Eye (tissue), 1 donor: ENCODE measurements around the gene DCP2.

ENCODE experiments used
- DNase-seq: peaks from one replicate; pipeline ENCODE4 v3.0.0-alpha.2; 2015

DCP2 gene

DNA sequence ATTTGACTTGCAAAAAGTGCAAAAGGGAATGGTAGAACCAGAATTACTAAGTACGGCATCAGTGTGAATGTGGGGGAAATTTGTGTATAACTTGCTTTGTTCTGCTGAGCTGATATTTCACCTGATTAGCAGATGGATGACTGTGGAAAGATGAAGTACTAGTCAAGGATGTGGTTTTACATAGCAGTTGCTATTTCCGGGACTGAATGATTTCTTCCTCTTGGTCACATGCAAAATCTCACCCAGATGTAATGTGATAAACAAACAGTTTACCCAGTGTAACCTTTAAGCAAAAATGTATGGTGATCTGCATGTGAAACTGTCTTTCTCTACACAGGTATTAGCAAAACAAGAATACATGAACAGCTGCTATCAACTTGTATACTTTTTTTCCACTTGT is 46.1 kb downstream of the DCP2 start:
- no peak for DNase-seq

DNA sequence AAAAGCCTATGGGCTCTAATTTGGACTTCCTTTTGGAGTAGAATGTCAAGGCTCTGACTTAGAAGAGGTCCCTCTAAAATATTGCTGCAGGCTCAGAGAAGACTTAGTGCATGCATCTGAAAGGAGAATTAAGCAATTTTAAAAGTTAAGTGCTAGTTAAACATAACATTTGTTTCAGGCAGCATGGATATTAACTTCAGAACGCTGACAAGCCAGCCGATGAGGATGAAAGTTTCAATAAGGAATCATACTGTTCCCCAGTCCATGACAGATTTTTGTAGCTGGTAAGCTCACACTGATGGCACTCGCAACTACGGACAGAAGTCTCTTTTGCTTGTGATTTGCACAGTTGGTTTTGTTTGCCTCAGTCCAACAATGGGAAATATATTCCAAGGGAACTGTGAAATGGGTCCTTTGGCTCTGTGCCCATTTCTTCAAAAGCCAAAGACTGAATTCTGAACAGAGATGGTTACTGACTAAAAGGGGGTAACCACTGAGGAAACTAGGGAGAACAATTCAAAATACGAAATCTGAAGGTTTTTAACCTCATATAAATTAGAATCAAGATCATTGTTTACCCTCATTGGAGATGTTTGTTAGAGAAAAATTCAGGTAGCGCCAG is 47.6 kb downstream of the DCP2 start:
- no peak for DNase-seq

DNA sequence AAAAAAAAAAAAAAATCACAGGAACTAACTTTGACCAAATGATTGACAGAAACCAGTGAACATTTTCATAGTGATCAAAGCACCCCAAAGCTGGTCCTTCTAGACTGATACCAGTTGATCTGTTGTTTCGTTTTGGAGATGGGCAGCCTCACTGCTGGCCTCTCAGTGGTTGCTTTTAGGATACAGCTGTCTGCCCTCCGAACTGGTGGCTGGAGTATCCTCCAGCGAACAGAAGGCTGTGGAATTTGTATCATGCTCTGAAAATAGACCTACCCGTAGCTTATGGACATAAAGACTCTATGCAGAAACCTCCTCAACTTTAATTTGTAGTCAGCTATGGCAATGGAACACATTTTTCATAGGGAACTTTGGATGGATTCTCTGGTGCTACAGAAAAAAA is 49.0 kb downstream of the DCP2 start:
- DNase-seq = no peak

DNA sequence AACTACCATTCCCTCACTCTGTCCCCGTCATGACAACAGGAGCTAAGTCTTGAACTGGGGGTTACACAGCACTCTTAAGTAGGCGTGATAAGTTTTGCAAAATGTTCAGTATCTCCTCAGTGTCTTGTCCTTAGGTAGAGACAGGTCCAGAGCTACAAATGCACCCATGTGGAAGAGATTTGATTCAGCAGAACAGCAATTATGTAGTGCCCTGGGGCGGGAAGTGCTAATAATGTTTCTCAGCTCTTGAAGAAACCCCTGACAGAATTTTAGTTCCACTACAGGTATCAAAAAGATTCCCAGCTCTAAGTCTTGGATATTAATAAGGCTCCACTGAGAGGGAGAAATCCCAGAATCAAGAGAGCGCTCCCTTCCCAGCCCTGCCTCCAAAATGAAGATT is 49.6 kb downstream of the DCP2 start:
- peak; percentile 76 for DNase-seq

DNA sequence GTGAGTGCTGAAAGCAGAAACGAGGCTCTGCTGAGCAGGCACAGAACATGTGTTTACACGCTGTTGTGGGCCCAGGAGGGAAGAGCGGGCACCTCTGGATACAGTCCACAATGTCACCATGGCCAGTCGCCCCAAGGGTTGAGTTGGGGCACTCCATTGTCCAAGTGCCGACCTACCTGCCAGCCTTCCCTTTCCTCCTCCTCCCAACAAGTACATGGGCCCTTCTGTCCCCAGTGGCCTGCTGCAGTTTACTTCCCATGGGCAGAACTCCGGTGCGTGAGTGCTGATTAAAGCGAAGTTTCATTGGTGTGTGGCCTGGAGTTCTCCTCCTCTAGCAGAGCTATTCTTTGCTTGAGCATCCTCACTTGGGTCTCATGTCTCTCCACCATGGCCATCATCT is 50.4 kb downstream of the DCP2 start:
- no peak for DNase-seq

DNA sequence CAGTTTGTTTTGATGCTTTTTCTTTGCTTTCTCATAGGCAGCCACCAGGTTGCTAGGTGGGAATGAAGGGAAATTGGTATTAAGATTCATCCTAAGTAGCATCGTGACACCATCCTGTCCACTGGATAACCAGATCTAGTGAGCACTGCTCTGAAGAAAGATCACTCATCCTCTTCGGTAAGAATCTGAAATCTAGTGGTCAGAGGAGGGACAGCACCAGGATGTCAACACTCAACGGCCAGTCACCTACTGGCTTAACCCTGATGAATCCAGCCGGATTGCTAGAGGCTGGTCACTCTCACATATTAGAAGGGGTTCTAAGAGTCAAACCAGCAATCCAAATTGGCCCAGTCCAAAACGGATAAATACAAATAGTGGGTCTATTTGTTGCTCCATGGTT is 50.8 kb downstream of the DCP2 start:
- DNase-seq = no peak

DNA sequence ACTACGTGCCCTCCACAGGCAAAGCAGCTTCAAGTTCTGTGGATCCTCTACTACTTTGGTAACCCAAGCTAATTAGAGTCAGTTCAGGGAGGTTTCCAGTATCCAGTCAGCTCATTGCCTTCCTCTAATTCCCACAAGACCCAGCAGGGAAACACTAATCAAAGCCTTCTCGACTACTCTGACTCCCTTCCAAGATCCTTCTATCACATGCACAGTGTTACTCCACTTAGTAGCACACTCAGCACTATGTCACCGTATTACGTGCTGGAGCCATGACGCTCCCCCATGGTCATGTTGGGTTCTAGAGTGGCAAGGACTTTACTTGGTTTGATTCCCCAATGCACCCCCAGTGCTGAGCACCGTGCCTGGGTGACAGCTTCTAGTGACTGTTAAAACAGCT is 53.0 kb downstream of the DCP2 start:
- no peak for DNase-seq

DNA sequence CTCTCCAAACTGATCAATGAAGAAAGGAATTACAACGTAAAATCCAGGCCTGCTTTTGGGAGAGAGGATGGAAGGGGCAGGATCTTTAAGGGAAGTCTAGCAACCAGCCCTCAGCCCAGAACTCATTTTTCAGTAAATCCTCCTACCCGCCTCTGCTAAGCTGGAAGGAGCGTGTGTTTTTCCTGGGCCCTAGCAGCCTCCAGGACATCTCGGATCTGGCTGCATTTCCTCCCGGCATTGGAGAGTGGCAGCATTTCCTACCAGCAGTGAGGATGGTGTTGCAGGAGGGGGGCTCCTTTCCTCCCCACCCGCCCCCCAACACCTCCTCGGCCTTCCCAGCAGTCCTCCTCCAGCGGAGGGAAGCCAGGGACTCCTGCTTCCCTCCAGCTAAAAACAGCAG is 54.5 kb downstream of the DCP2 start:
- DNase-seq = no peak

DNA sequence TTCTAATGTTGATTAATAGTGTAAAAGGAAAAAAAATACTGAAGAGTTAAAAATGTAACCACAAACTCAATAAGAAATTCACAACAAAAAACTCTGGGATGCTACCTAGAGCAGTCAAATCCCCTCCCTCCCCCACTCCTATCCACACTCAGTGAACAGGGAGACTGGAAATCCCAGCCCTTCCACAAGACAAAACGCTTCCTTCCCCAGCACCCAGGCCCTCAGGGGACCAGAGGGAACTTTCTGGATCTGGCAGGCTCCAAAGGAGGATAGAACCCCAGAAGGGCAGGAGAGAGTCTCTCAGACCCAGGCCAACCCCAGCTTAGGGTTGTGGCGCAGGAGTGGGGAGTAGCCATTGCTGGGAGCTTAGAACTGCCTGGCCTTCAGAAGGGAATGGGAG is 55.0 kb downstream of the DCP2 start:
- DNase-seq = no peak

DNA sequence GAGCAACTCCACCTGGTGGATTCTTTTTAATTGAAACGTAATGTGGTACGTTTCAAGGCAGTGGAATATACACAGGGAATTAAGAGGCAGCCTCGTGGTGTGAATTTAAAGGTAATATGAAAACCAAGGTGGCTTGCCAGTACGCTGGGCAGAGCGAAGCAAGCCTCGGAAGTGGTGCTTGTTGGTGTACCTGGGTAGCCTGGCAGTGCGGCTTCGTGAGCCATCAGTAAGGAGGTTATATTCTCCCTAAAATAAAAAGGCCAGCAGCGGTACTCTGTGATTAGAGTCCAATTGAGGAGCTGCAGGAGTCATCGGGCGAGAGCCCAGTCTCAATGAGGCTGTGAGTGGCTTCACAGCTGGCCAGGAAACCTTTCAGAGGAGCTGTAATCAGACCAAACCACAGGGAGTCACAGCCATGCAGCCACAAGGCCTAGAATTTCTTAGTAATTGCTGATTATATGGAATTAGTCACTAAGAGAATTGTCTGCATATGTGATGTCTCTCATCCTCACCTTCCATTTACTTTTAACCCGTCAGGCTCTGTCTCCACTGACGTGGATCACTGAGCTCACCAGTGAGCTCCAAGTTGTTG is 57.7 kb downstream of the DCP2 start:
- peak; percentile 35 for DNase-seq

DNA sequence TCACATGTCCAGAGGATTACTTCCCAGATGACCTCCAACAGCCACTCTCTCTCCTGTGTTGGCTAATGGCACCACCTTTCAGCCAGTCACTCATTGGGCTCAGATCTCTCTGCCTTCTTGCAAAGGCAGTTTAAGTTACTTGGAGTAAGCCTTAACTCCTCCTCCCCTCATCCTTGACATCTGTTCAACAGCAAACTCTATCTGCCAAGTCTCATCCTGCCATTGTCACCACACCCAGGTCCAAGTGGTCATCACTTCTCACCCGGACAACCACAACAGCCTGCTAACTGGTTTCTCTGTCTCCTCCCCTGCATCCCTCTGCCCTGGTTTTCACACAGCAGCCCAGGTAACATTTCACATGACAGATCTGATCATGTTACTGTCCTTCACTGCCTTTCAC is 58.5 kb downstream of the DCP2 start:
- no peak for DNase-seq

DNA sequence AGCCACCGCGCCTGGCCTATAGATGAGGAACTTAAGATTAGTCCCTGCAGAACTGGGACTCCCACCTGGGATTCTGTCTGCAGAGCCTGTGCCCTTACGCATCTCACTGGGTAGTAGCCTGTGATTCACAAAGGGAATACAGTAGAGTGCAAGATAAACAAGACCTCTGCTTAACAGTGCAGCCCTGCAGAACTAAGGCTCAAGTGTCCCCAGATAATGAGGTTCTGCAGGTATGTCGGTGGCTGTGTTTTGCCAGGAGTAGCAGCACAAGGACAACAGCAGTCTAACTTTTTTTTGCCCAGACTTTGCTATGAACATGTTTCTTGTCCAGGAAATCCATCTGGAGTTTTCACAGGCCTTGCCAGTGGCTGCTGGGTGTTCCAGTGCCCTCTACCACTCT is 59.7 kb downstream of the DCP2 start:
- DNase-seq = no peak

DNA sequence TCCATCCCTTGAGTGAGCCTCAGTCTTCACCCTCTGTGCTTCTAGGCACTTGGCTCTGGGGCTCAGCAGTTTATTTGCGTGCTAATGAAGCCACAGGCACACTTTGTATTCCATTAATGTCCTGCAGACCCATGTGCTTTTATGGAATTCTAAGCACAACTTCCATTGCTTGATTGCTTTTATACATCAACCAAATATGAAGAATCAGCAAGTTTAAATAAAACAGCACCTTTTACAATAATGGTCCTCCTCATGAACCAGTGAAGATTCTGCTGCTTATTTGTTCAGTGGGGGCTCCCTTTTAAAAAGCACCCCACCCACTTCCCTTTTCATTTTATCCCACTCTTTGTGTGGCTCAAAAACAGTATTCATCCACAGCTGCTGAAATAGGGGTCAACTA is 60.2 kb downstream of the DCP2 start:
- DNase-seq = no peak

DNA sequence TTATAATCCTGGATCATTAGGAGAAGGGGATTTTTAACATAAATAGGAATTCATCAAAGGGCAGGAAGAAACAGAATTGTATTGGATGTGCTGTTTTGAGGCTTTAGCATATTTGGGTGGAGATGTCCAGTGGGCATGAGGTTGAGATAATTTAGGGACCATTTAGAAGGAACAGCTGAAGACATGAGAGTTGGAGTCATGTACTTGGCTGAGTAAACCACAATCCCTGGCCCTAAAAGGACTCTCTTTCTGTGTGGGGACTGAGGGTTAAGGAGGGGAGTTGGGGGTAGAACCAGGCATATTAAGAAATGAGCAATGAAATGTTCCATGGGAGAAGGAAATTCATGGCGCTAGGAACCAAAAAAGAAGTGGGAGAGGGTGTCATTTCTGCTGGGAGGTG is 61.5 kb downstream of the DCP2 start:
- no peak for DNase-seq

DNA sequence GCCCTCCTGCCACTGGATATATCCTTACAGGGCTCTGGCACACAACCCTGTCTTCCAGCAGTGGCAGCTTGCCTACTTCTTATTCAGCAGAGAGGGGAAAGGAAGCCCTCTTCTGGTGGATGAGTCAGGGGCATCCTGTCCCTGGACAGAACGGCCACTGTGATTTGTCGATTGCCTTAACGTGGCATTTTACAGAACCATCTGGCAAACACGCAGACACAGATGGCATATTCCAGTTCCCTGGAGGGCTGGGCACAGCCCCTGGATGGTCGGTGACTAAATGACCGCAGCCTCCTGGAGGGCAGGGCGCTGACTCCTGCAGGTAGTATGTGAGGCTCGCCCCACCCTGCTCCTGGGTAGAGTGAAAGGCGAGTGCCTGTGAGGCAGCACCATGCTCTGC is 62.1 kb downstream of the DCP2 start:
- no peak for DNase-seq

DNA sequence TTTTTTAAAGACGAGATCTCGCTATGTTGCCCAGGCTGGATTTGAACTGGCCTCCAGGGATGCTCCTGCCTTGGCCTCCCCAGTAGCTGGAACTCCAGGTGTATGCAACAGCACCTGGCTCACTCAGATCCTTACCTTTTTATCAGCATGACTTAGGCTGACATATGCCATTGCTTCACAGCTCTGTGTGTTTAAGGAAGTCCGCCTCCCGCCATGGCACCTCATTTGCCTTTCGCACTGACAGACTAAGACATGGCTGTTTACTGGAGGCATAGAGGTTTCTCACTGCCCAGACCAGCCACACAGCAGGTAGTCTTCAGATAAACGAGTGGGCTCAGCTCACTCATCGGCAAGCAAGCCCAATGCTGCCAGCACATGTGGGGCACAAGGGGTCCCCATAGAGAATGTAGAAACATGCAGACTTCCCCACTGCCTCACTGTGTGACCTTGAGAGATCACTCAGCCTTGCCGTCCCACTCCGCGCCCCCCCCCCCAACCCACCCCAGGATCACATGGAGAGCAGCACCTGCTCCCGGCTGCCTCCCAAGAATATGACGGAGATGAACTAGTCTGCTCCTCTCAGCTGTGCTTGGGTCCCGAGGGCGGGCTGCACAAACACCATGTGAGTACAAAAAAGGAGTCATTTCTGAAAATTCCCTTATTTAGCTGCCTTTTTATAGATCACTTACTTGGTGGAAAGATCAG is 62.8 kb downstream of the DCP2 start:
- DNase-seq = no peak

DNA sequence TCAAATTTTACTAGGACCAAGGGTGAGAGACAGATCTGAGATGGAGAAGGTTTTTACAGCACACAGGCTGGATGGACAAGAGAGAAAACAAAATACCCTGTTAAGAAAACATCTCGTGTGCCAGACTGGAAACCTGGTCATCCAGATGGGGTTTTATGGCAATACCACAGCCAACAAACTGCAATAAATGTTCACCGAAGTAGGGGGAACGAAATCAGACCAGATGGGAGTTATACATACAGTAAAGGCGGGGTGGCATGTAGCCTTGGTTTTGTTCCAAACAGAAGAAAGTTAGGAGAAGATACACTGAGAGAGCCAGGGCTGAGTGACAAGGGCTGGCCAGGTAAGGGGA is 63.3 kb downstream of the DCP2 start:
- no peak for DNase-seq

DNA sequence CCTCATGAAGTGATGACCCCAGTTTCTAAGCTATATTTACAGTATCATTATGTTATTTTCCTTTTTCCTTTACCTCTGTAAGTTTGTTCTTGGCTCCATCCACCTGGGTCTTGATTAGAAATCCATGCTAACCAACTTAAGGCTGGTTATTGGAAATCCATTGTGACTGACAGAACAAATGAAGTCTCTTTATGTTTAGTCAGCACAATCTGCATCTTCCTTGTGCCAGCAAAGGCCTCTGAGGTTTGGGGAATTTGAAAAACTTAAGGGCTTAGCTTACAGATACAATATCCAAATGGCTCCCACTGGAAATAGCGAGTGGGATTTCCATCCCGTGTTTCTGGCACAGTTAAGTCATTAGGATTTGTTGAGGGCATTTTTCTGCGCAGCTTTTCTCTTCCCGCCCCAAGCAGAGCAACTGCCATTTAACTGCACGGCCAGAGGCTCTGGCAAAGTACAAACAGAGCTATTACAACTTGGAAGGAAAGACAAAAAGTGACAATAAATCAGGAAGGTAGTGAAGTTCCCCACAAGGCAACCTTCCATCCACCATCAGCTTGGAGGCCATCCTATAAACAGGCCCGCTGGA is 64.2 kb downstream of the DCP2 start:
- DNase-seq = no peak

DNA sequence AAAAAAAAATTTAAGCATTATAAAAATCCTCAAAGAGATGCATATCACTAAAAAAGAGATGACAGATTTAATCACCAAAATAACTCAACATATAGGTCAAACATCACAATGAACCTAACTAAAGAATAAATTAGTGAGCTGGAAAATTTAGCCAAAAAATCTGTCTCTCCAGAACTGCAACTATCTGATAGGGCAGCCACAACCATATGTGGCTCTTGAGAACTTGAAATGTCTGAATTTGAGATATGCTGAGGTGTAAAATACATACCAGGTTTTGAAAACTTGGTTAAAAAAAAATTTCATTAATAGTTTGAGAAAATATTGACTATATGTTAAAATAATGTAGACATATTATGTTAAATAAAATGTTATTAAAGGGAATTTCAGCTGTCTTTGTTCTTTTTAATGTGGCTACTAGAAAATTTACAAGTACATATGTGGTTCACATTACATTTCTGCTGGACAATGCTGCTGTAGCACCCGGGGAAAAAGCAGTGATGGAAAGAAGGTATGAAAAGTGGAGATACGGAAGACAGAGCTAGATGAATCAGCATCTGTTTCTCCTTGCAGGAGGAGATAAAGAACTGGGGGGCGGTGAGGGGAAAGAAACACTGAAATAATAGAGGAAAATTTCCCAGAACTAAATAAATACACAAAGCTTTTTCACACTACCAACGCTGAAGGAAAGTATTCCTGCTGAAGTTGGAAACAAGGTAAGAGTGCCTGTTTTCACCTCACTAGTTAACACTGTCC is 66.1 kb downstream of the DCP2 start:
- no peak for DNase-seq

DNA sequence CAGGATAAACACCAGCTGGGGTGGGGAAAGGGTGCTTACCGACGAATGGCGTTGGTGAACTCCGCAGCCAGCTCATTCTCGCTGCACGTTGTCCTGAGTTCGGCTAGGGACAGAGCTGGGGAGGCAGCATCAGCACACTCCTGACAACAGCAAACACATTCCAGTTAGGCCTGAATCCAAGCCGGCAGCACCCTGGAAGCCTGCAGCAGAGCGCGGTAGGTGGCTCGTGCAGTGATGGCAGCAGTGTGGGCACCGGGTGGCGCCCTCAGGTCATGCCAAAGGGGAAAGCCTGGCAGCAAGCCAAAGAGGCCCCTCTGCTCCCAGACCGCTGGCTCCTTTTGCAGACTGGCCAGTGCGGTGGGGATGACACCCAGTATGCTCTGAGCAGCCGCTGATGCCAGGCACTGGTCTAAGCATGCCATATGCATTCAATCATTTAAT is 66.9 kb downstream of the DCP2 start:
- DNase-seq = peak; percentile 65

DNA sequence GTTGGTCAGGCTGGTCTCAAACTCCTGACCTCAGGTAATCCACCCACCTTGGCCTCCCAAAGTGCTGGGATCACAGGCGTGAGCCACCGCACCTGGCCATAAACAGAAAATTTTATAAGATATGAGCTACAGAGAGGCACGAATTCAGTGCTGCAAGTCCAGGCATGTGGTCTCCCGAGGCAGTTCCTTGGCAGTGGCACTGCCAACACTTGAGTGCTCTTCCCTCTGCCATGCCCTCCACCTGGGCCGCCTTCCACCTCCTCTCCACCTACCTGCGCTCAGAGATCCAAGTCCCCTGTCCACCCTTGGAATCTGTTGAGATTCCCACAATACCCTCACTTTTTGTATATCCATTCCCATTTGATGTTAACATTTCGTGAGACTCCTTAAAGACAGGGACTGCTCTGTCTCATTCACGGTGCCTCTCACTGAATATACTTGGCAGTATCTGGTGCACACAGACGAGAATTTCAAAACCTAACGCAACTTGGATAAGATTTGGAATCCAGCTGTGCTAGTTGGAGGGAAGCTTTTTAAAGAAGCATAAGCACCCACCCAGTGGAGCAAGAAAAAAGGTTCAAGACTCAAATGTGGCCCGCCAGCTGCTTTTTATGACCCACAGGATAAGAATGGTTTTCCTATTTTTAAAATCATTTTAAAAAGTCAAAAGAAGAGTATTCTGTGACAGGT is 68.3 kb downstream of the DCP2 start:
- no peak for DNase-seq

DNA sequence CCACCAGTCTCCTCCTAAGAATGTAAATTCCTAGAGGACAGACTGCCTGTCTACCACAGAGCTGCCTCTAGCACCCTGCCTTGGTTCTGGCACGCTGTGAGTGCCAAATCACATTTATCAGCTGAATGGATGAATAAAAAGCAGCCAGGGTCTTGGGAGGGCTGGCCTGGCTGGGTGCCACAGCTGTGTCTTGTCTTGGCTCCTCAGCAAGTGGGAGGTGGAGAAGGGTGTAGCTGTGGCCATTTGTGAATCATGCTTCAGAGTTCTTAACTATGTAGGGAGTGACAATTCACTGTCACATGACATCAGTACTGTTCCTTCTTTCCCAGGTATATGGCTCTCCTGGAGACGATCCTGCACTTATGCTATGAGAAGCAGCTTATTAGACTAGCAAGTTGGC is 70.6 kb downstream of the DCP2 start:
- peak; percentile 67 for DNase-seq
